Measurements from ENCODE around the gene CABCOCO1. TPM values are rescaled to one million over a fixed set of nuclear protein-coding genes. Genes with fewer than 3 reads are reported as not detected.

CABCOCO1 gene
- total and polyA plus RNA-seq, 11 donors: 0.19 to 1.5 (median 1.1) TPM; not detected in 8

GRCh38 chr10:61757525-61758397 lies 95.0 kb downstream of the CABCOCO1 start:
- intact Hi-C loops (cut with DNase I): loop anchor here in 4 of 10 donors (10.0 kb wide), 4 partner anchors 77 to 487 kb away; no protein-coding TSS in a partner anchor
- H3K27me3 ChIP-seq: no peaks in the 10 kb centered on the region
- no peaks in the 10 kb centered on the region for H3K36me3 ChIP-seq
- ATAC-seq (no peak), DNase-seq (no peak)
- H3K9me3 ChIP-seq: no peaks in the 10 kb centered on the region
- peaks cover 0 to 1% (median 0%) of the 10 kb centered on the region in 12 donors for H3K4me1 ChIP-seq
- 72 to 77% (median 77%) methylated on average over 2 of the region's 2 CpGs for WGBS, 4 donors
- no peak overlapping the region for H3K27ac ChIP-seq
- TF ChIP-seq POLR2A (IDR thresholded peaks at IDR 0.05): no peak
- TF ChIP-seq CTCF (IDR thresholded peaks at IDR 0.05): no peak
- no peak overlapping the region for H3K4me3 ChIP-seq

DNA sequence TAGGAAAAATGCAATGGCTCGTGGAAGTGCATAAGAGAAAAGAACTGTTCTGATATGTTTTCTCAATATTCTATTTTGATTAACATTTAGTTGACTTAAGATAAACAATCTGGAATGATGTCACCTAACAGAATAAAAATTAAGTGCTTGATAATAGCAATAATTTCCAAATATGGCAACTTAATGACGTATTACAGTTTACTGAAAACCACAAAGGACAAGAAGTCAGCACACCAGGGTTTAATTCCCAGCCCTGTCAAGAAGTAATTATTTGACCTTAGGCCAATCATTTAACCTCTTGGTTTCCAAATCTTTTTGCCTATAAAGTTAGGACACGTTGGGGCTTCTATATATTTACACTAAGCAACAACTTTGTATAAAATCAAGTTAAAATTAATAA lies 95.7 kb downstream of the CABCOCO1 start:
- no peak overlapping the region for H3K27ac ChIP-seq
- 62 to 74% (median 68%) methylated on average over 3 of the region's 3 CpGs for WGBS, 4 donors
- ATAC-seq (no peak), DNase-seq (no peak)
- H3K9me3 ChIP-seq: no peaks in the 10 kb centered on the region
- no peak for TF ChIP-seq CTCF (IDR thresholded peaks at IDR 0.05)
- no peak for TF ChIP-seq POLR2A (IDR thresholded peaks at IDR 0.05)
- no peaks in the 10 kb centered on the region for H3K27me3 ChIP-seq
- no peak overlapping the region for H3K4me3 ChIP-seq
- intact Hi-C loops (cut with DNase I): loop anchor here in 4 of 10 donors (10.0 kb wide), 4 partner anchors 76 to 486 kb away; no protein-coding TSS in a partner anchor
- no peaks in the 10 kb centered on the region for H3K36me3 ChIP-seq
- H3K4me1 ChIP-seq: no peaks in the 10 kb centered on the region

- no peak for TF ChIP-seq POLR2A (IDR thresholded peaks at IDR 0.05)
- intact Hi-C loops (cut with DNase I): loop anchor here in 5 of 10 donors (10.0 kb wide), 5 partner anchors 75 to 485 kb away; no protein-coding TSS in a partner anchor
- Histone ChIP-seq H3K27ac (no peak overlapping the region), H3K27me3 (no peaks in the 10 kb centered on the region), H3K4me1 (no peaks in the 10 kb centered on the region), H3K4me3 (no peak overlapping the region), H3K9me3 (no peaks in the 10 kb centered on the region), H3K36me3 (no peaks in the 10 kb centered on the region)
- 93 to 96% (median 94%) methylated on average over 4 of the region's 4 CpGs for WGBS, 4 donors
- DNase-seq (no peak), ATAC-seq (no peak)
Observed at GRCh38 chr10:61759751-61760150, 97.0 kb downstream of the CABCOCO1 start.

GRCh38 chr10:61760943-61761824 lies 98.5 kb downstream of the CABCOCO1 start:
- DNase-seq: no peak
- Histone ChIP-seq H3K4me1 (no peaks in the 10 kb centered on the region), H3K4me3 (no peak overlapping the region), H3K9me3 (no peaks in the 10 kb centered on the region), H3K27me3 (no peaks in the 10 kb centered on the region), H3K36me3 (no peaks in the 10 kb centered on the region), H3K27ac (no peak overlapping the region)
- WGBS, 4 donors: 83 to 88% (median 88%) methylated on average over 4 of the region's 4 CpGs
- TF ChIP-seq CTCF (IDR thresholded peaks at IDR 0.05): no peak
- TF ChIP-seq POLR2A (IDR thresholded peaks at IDR 0.05): no peak
- intact Hi-C loops (cut with DNase I): loop anchor here in 2 of 10 donors (10.0 kb wide), 2 partner anchors 74 to 474 kb away; no protein-coding TSS in a partner anchor
- ATAC-seq: no peak

All from heart left ventricle (tissue), 16 donors.